Esophagus muscularis mucosa (tissue), 4 donors: ENCODE results near the gene PPP6C. TPM values are rescaled to one million over a fixed set of nuclear protein-coding genes. Genes with fewer than 3 reads are reported as not detected.

Experiments
- DNase-seq: peaks from one replicate; pipeline ENCODE4 v3.0.0-alpha.2; 2017; ENCODE audit errors: extremely low spot score
- H3K27ac ChIP-seq, 4 donors: fragments of 200-600 bp; sonication (generic); replicated peaks in 1 of 4; 1 replicate in 3 of 4; 2 replicates in 1 of 4; pipeline ENCODE4 v1.5.1; 2016 to 2019; ENCODE audit warnings: mild to moderate bottlenecking in 1 of 4
- H3K27me3 ChIP-seq, 4 donors: fragments of 200-600 bp; sonication (generic); one replicate each; pipeline versions ENCODE4 v1.5.1 to v1.6.0; 2016 to 2019
- H3K36me3 ChIP-seq, 4 donors: fragments of 200-600 bp; sonication (generic); one replicate each; pipeline ENCODE4 v1.5.1; 2016 to 2019
- H3K4me1 ChIP-seq, 4 donors: fragments of 200-600 bp; sonication (generic); one replicate each; pipeline ENCODE4 v1.5.1; 2016 to 2019
- H3K4me3 ChIP-seq, 4 donors: fragments of 200-600 bp; sonication (generic); 1 replicate in 2 of 4; 2 replicates in 2 of 4; pipeline ENCODE4 v1.5.1; 2016 to 2019; ENCODE audit warnings: mild to moderate bottlenecking in 4 of 4, moderate library complexity in 1 of 4
- H3K9me3 ChIP-seq, 4 donors: fragments of 200-600 bp; sonication (generic); 1 replicate in 3 of 4; 2 replicates in 1 of 4; pipeline ENCODE4 v1.5.1; 2016 to 2019
- EP300 ChIP-seq: sonication (generic); formaldehyde crosslinking; IDR thresholded peaks from one replicate; pipeline ENCODE4 v1.6.1; 2017; ENCODE audit warnings: antibody characterized with exemption
- POLR2A ChIP-seq: fragments of 450-650 bp; IDR thresholded peaks from one replicate; pipeline ENCODE4 v1.6.1; 2017; ENCODE audit warnings: antibody characterized with exemption, moderate library complexity, mild to moderate bottlenecking, low read depth
- POLR2AphosphoS5 ChIP-seq, 2 donors: sonication (generic); formaldehyde crosslinking; IDR thresholded peaks; one replicate each; pipeline ENCODE4 v1.6.1; 2017; ENCODE audit warnings: antibody characterized with exemption in 2 of 2
- WGBS: methylation state at CpG from one replicate; pipeline ENCODE4 v1.1.5; 2018; 5-methylcytosine and 5-hydroxymethylcytosine counted together
- intact Hi-C: fragments of 100-400 bp; cut with DNase I; formaldehyde crosslinking; loops from one replicate; pipeline ENCODE4 v1.15.1; 2023
- total RNA-seq, 4 donors: library from RNA; depleted of rRNA; stranded (reverse); fragments of >200 nt; gene quantifications; one replicate each; pipeline versions ENCODE4 v1.1.0 to v1.2.1, GENCODE V29; 2016
- TF ChIP-seq, protein P1 (sequence below), 3 experiments: fragments of 200-600 bp in 2 of 3; fragments of 450-650 bp in 1 of 3; sonication (generic) in 2 of 3; IDR thresholded peaks; one replicate each; pipeline ENCODE4 v1.5.1; 2017 to 2019; ENCODE audit warnings: antibody characterized with exemption in 3 of 3, mild to moderate bottlenecking in 2 of 3, moderate library complexity in 1 of 3

The PPP6C gene
- total RNA-seq, 4 donors from 2014 or later: 22.1 to 38.4 (median 34.9) TPM

DNA sequence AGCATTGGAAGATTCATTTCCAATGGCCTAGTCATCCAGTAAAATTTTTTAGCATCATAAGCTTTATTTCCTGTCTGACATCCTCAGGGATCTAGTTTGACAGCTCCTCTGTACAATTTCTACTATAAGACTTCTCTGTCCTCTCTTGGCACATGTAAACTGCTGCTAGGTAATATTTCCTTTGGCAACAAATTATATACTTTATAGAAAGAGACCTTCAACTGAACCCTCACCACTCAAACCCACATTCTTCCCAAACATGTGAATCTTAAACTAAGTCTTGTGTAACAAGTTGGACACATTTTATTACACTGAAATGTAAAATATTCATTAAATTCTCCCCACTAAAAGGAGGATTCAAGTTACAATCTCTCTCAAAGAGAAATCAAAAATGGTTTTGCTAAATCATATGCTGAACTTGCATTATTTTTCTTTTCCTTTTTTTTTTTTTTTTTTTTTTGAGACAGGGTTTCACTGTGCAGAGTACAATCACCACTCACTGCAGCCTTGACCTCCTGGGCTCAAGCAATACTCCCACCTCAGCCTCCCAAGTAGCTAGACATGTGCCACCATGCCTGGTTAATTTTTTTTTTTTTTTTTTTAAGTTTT lies 83.2 kb downstream of the PPP6C start:
- intact Hi-C loops: no loop called here
- H3K27me3 ChIP-seq: no peaks in the 10 kb centered on the region
- H3K27ac ChIP-seq: peak overlapping the region in 3 of 4 donors; percentile 7 to 25 (median 22)
- no peak overlapping the region for H3K4me3 ChIP-seq
- DNase-seq: no peak
- H3K36me3 ChIP-seq: no peaks in the 10 kb centered on the region
- TF ChIP-seq, protein P1, sequence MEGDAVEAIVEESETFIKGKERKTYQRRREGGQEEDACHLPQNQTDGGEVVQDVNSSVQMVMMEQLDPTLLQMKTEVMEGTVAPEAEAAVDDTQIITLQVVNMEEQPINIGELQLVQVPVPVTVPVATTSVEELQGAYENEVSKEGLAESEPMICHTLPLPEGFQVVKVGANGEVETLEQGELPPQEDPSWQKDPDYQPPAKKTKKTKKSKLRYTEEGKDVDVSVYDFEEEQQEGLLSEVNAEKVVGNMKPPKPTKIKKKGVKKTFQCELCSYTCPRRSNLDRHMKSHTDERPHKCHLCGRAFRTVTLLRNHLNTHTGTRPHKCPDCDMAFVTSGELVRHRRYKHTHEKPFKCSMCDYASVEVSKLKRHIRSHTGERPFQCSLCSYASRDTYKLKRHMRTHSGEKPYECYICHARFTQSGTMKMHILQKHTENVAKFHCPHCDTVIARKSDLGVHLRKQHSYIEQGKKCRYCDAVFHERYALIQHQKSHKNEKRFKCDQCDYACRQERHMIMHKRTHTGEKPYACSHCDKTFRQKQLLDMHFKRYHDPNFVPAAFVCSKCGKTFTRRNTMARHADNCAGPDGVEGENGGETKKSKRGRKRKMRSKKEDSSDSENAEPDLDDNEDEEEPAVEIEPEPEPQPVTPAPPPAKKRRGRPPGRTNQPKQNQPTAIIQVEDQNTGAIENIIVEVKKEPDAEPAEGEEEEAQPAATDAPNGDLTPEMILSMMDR (IDR thresholded peaks at IDR 0.05): no peak
- TF ChIP-seq POLR2AphosphoS5 (IDR thresholded peaks at IDR 0.05) (no peak), POLR2A (no peak), EP300 (no peak)
- H3K4me1 ChIP-seq: peaks cover 3 to 33% (median 27%) of the 10 kb centered on the region in 4 donors
- H3K9me3 ChIP-seq: no peaks in the 10 kb centered on the region

DNA sequence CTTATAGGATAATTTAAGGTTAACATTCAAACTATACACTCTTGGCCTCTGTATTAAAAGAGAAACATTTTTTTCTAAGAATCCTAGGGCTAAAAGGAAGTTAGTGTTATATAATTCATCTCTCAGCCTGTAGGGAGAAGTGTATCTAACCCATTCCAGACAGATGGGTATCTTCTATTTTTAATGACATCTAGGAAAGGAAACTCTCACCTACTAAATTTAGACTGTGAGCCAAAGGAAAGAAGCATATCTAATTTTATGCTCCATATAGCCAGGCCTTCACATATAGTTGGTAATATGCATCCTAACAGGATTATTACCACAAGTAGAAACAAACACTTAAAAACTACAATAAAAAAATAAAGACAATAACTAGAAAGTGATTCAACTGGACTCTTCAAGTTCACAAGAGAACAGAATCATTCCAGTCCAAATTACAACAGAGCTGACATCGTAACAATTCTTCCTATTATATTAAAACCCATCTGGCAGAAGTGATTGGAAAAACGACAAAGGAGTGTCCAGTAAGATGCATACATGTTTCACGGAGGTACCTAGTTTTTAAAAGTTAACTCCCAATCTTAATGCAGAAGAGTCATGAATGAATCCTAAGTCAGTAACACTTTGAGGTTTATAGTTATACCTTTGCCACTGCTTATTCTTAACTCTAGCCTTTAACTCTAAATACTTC lies 85.7 kb downstream of the PPP6C start:
- H3K27ac ChIP-seq: no peak overlapping the region

DNA sequence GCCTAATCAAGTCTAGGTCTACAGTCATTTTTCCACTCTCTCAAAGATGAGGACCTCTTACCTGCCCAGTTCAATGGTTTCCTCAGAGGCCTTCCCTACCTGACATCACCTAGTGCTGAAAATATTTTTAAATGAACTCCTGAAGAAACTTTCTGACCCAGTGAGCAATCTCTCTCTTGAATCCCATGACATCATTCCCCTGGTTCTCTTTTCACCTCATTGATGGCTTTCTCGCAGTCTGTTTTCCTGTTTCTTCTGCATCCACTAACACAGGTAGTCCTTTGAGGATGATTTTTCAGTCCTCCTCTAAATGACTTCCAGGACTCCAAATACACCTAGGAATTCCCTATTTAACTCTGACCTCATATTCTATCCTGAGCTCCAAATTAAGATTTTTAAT lies 86.6 kb downstream of the PPP6C start:
- intact Hi-C loops: no loop called here
- no peak for TF ChIP-seq POLR2A
- TF ChIP-seq, protein P1 (IDR thresholded peaks at IDR 0.05): no peak
- TF ChIP-seq POLR2AphosphoS5 (IDR thresholded peaks at IDR 0.05): no peak
- no peak for TF ChIP-seq EP300
- H3K4me1 ChIP-seq: peaks cover 10 to 55% (median 42%) of the 10 kb centered on the region in 4 donors
- no peak overlapping the region for H3K27ac ChIP-seq
- H3K9me3 ChIP-seq: no peaks in the 10 kb centered on the region
- 97% methylated on average over 1 of the region's 1 CpG for WGBS
- no peaks in the 10 kb centered on the region for H3K36me3 ChIP-seq
- no peak overlapping the region for H3K4me3 ChIP-seq
- DNase-seq: no peak
- H3K27me3 ChIP-seq: no peaks in the 10 kb centered on the region

More for the DNA sequence above, 85.7 kb downstream of the PPP6C start:
- Histone ChIP-seq H3K27me3 (no peaks in the 10 kb centered on the region), H3K4me1 (peaks cover 10 to 46% (median 36%) of the 10 kb centered on the region in 4 donors), H3K36me3 (no peaks in the 10 kb centered on the region), H3K9me3 (no peaks in the 10 kb centered on the region), H3K4me3 (no peak overlapping the region)
- TF ChIP-seq, protein P1 (IDR thresholded peaks at IDR 0.05): no peak
- TF ChIP-seq POLR2A (no peak), EP300 (no peak), POLR2AphosphoS5 (IDR thresholded peaks at IDR 0.05) (no peak)
- WGBS: 32% methylated on average over 3 of the region's 3 CpGs
- no peak for DNase-seq
- intact Hi-C loops: no loop called here

GRCh38 chr9:125100822-125101221 lies 88.8 kb downstream of the PPP6C start:
- 77% methylated on average over 4 of the region's 4 CpGs for WGBS
- Histone ChIP-seq H3K36me3 (no peaks in the 10 kb centered on the region), H3K9me3 (no peaks in the 10 kb centered on the region), H3K27ac (no peak overlapping the region), H3K4me3 (no peak overlapping the region), H3K4me1 (peaks cover 10 to 50% (median 40%) of the 10 kb centered on the region in 4 donors), H3K27me3 (no peaks in the 10 kb centered on the region)
- intact Hi-C loops: no loop called here
- no peak for DNase-seq
- TF ChIP-seq EP300 (no peak), POLR2A (no peak), POLR2AphosphoS5 (IDR thresholded peaks at IDR 0.05) (no peak)
- TF ChIP-seq, protein P1 (IDR thresholded peaks at IDR 0.05): no peak
